Measurements from ENCODE around the gene RNF31.

The RNF31 gene

GRCh38 chr14:24184104-24184970, 37.0 kb downstream of the RNF31 start:
- no peak overlapping the region for H3K9ac ChIP-seq (ENCODE audit: low read depth, low read length, poor library complexity, severe bottlenecking)
- TF ChIP-seq EZH2phosphoT487 (IDR thresholded peaks at IDR 0.05; ENCODE audit: borderline replicate concordance) (no peak), CTCF (conservative IDR thresholded peaks at IDR 0.05; ENCODE audit: low read length) (no peak)
- no peak overlapping the region for H3K4me3 ChIP-seq (ENCODE audit: low read length, poor library complexity, severe bottlenecking)
- no peaks in the 10 kb centered on the region for H3K9me2 ChIP-seq (replicated peaks; ENCODE audit: low read depth, low read length)
- no peaks in the 10 kb centered on the region for H4K20me1 ChIP-seq (ENCODE audit: insufficient read depth, low read length, poor library complexity, severe bottlenecking)
- no peaks in the 10 kb centered on the region for H3F3A ChIP-seq (ENCODE audit: low read depth)
- no peak overlapping the region for H3K4me2 ChIP-seq (ENCODE audit: low read depth, low read length, poor library complexity, severe bottlenecking)
- no peaks in the 10 kb centered on the region for H3K9me3 ChIP-seq (ENCODE audit: insufficient read depth, low read depth, low read length)
- H3K79me2 ChIP-seq (ENCODE audit: insufficient read depth, low read length) = no peaks in the 10 kb centered on the region
- peaks cover 11% of the 10 kb centered on the region for H3K4me1 ChIP-seq (ENCODE audit: insufficient read depth, low read length, poor library complexity, severe bottlenecking)
- no peaks in the 10 kb centered on the region for H3K27me3 ChIP-seq (ENCODE audit: insufficient read depth, low read length, poor library complexity, severe bottlenecking)
- H2AFZ ChIP-seq (ENCODE audit: low read length) = no peak overlapping the region
- peaks cover 7% of the 10 kb centered on the region; the same call in 1 of the 2 replicates for H3K36me3 ChIP-seq (ENCODE audit: insufficient read depth, low read length)

GRCh38 chr14:24185026-24185425, 37.7 kb downstream of the RNF31 start:
- no peak overlapping the region for H3K4me2 ChIP-seq (ENCODE audit: low read depth, low read length, poor library complexity, severe bottlenecking)
- peaks cover 11% of the 10 kb centered on the region for H3K4me1 ChIP-seq (ENCODE audit: insufficient read depth, low read length, poor library complexity, severe bottlenecking)
- no peaks in the 10 kb centered on the region for H3K79me2 ChIP-seq (ENCODE audit: insufficient read depth, low read length)
- H3K27me3 ChIP-seq (ENCODE audit: insufficient read depth, low read length, poor library complexity, severe bottlenecking) = no peaks in the 10 kb centered on the region
- no peak overlapping the region for H2AFZ ChIP-seq (ENCODE audit: low read length)
- H3K9ac ChIP-seq (ENCODE audit: low read depth, low read length, poor library complexity, severe bottlenecking) = no peak overlapping the region
- TF ChIP-seq CTCF (conservative IDR thresholded peaks at IDR 0.05; ENCODE audit: low read length) = no peak
- no peak for TF ChIP-seq EZH2phosphoT487 (IDR thresholded peaks at IDR 0.05; ENCODE audit: borderline replicate concordance)
- H4K20me1 ChIP-seq (ENCODE audit: insufficient read depth, low read length, poor library complexity, severe bottlenecking) = no peaks in the 10 kb centered on the region
- H3F3A ChIP-seq (ENCODE audit: low read depth) = no peaks in the 10 kb centered on the region
- H3K9me2 ChIP-seq (replicated peaks; ENCODE audit: low read depth, low read length) = no peaks in the 10 kb centered on the region
- H3K9me3 ChIP-seq (ENCODE audit: insufficient read depth, low read depth, low read length) = no peaks in the 10 kb centered on the region
- H3K36me3 ChIP-seq (ENCODE audit: insufficient read depth, low read length) = peaks cover 4% of the 10 kb centered on the region; the same call in 1 of the 2 replicates
- no peak overlapping the region for H3K4me3 ChIP-seq (ENCODE audit: low read length, poor library complexity, severe bottlenecking)

DNA sequence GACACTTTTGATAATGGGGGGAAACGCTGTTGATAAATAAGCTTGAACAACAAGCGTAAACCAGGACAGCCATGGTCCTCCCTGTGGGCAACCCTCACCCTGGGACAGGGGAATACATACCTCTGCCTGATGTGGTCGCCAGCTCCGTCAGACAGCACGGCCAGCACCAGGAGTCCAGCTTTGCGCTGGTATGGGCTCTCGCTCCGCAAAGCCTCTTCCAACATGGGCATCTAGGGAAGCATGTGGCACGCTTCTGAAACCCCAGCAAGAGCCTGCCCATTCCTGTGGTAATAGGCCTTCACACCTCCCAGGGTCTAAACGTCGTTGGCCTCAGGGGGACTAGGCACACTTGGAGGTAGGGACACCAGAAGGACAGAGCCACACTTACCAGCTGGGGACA, 38.4 kb downstream of the RNF31 start:
- Histone ChIP-seq H3K9ac (ENCODE audit: low read depth, low read length, poor library complexity, severe bottlenecking) (no peak overlapping the region), H3K36me3 (ENCODE audit: insufficient read depth, low read length) (no peaks in the 10 kb centered on the region; the same call in 1 of the 2 replicates), H4K20me1 (ENCODE audit: insufficient read depth, low read length, poor library complexity, severe bottlenecking) (no peaks in the 10 kb centered on the region), H3K79me2 (ENCODE audit: insufficient read depth, low read length) (no peaks in the 10 kb centered on the region), H3K4me2 (ENCODE audit: low read depth, low read length, poor library complexity, severe bottlenecking) (no peak overlapping the region), H3K4me3 (ENCODE audit: low read length, poor library complexity, severe bottlenecking) (no peak overlapping the region), H3K27me3 (ENCODE audit: insufficient read depth, low read length, poor library complexity, severe bottlenecking) (no peaks in the 10 kb centered on the region), H3F3A (ENCODE audit: low read depth) (no peaks in the 10 kb centered on the region), H3K9me3 (ENCODE audit: insufficient read depth, low read depth, low read length) (no peaks in the 10 kb centered on the region), H3K9me2 (replicated peaks; ENCODE audit: low read depth, low read length) (no peaks in the 10 kb centered on the region), H3K4me1 (ENCODE audit: insufficient read depth, low read length, poor library complexity, severe bottlenecking) (peaks cover 11% of the 10 kb centered on the region), H2AFZ (ENCODE audit: low read length) (no peak overlapping the region)
- TF ChIP-seq EZH2phosphoT487 (IDR thresholded peaks at IDR 0.05; ENCODE audit: borderline replicate concordance) = no peak

Data from Loucy (cell line).